ENCODE measurements around the gene PRIMA1. TPM values are rescaled to one million over a fixed set of nuclear protein-coding genes. Genes with fewer than 3 reads are reported as not detected.

The PRIMA1 gene
- total and polyA plus RNA-seq, 3 donors from 2014 or later = 2.1 to 7.3 (median 3.4) TPM

- H3K9me3 ChIP-seq = no peaks in the 10 kb centered on the region
- H3K36me3 ChIP-seq (ENCODE audit: low read depth, missing control alignments) = no peaks in the 10 kb centered on the region
- no peak overlapping the region for H3K4me3 ChIP-seq
- H3K27me3 ChIP-seq = no peaks in the 10 kb centered on the region
- no peaks in the 10 kb centered on the region for H3K4me1 ChIP-seq
- no peak overlapping the region for H3K27ac ChIP-seq
- DNase-seq = no peak
- 49 to 55% methylated on average over 3 to 4 of the region's 4 CpGs for WGBS, 2 donors
- intact Hi-C loops (cut with DNase I; ENCODE audit: low total_unique reads) = no loop called here
- TF ChIP-seq POLR2A (IDR thresholded peaks at IDR 0.05) = no peak
- TF ChIP-seq CTCF (IDR thresholded peaks at IDR 0.05) = no peak
Observed at GRCh38 chr14:93752980-93753561, 35.2 kb downstream of the PRIMA1 start.

DNA sequence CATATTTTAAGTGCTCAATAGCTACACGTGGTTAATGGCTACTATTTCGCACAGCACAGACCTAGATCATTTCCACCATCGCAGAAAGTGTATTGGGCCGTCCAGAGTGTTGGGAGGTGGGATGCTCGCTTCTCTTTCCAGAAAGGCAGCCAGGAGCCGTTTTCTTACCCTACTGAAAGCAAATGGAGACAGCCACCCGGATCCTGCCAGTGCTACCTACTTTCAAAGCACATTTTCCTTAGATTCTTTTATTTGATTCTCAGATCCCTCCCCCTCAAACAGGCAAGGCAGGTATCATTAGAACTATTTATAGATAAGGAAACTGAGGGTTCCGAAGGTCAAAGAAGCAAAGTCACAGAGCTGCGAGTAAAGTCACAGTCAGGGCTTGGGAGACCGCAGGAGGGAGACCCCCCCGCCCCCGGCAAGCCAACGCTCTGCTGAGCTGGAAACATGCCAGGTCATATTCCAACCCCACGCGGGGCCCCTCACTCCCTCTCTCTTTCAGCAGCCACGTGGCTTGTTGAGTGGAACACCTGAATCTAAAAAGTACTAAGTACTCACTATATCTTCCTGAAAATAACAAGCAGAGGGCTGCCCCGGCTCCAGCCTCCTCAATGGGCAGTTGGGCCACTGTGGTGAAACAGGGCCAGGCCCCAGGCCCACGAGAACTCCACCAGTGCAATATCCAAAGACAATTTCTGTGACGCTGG lies 36.2 kb downstream of the PRIMA1 start:
- 60 to 63% methylated on average over 14 to 19 of the region's 19 CpGs for WGBS, 2 donors
- no peaks in the 10 kb centered on the region for H3K27me3 ChIP-seq
- no peak overlapping the region for H3K27ac ChIP-seq
- TF ChIP-seq CTCF (IDR thresholded peaks at IDR 0.05) (no peak), POLR2A (IDR thresholded peaks at IDR 0.05) (no peak)
- no peak overlapping the region for H3K4me3 ChIP-seq
- no peaks in the 10 kb centered on the region for H3K9me3 ChIP-seq
- no peaks in the 10 kb centered on the region for H3K36me3 ChIP-seq (ENCODE audit: low read depth, missing control alignments)
- intact Hi-C loops (cut with DNase I; ENCODE audit: low total_unique reads) = no loop called here
- no peak for DNase-seq
- no peaks in the 10 kb centered on the region for H3K4me1 ChIP-seq

DNA sequence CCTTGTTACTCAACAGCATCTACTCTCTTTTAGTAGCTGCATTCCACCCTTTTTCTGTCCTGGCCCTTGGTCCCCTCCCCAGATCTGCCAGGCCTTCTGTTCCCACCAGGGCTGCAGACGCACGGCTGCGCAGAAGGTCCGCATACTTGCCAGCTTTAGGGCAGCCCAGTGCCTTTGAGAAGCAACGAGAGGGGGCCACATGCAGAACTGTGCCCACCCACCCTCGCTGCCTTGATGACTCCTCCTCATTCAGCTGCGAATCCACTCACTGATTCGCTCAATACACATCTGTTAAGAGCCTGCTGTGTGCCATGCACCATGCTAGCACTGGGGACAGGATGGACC lies 39.2 kb downstream of the PRIMA1 start:
- Histone ChIP-seq H3K4me1 (no peaks in the 10 kb centered on the region), H3K9me3 (no peaks in the 10 kb centered on the region), H3K36me3 (ENCODE audit: low read depth, missing control alignments) (no peaks in the 10 kb centered on the region), H3K27me3 (no peaks in the 10 kb centered on the region), H3K27ac (no peak overlapping the region), H3K4me3 (no peak overlapping the region)
- TF ChIP-seq CTCF (IDR thresholded peaks at IDR 0.05) = no peak
- no peak for TF ChIP-seq POLR2A (IDR thresholded peaks at IDR 0.05)
- WGBS, 2 donors = 93 to 96% methylated on average over 8 of the region's 8 CpGs
- no peak for DNase-seq
- intact Hi-C loops (cut with DNase I; ENCODE audit: low total_unique reads) = no loop called here

- intact Hi-C loops (cut with DNase I; ENCODE audit: low total_unique reads) = no loop called here
- Histone ChIP-seq H3K4me3 (no peak overlapping the region), H3K9me3 (no peaks in the 10 kb centered on the region), H3K27me3 (no peaks in the 10 kb centered on the region), H3K27ac (no peak overlapping the region), H3K4me1 (no peaks in the 10 kb centered on the region), H3K36me3 (ENCODE audit: low read depth, missing control alignments) (no peaks in the 10 kb centered on the region)
- DNase-seq = peak; percentile 22
- WGBS, 2 donors = 62% methylated on average over 20 to 25 of the region's 25 CpGs
- TF ChIP-seq CTCF (IDR thresholded peaks at IDR 0.05) = no peak
Observed at GRCh38 chr14:93748208-93749075, 39.8 kb downstream of the PRIMA1 start.

All from testis (tissue), 3 donors.